ENCODE measurements around the gene MLH1. TPM values are rescaled to one million over a fixed set of nuclear protein-coding genes. Genes with fewer than 3 reads are reported as not detected.

MLH1 gene
- total RNA-seq, 1 experiment from 2014 or later, result 51.0 TPM

- Mint-ChIP-seq H3K27ac (ENCODE audit: unreplicated experiment) (no peak overlapping the region), H3K4me1 (ENCODE audit: low read depth, unreplicated experiment) (peaks cover 8% of the 10 kb centered on the region), H3K4me3 (ENCODE audit: unreplicated experiment) (no peak overlapping the region), H3K36me3 (ENCODE audit: insufficient read depth, unreplicated experiment) (peaks cover 40% of the 10 kb centered on the region), H3K27me3 (ENCODE audit: insufficient read depth, unreplicated experiment) (no peaks in the 10 kb centered on the region), H3K9me3 (ENCODE audit: unreplicated experiment) (no peaks in the 10 kb centered on the region)
- intact Hi-C loops (cut with micrococcal nuclease; ENCODE audit: unreplicated experiment), result no loop called here
- TSS peak; percentile 53 for BruUV-seq (replicated peaks)
- no peaks in the 10 kb centered on the region; the same call in 1 of the 2 replicates for H3K36me3 ChIP-seq (ENCODE audit: control insufficient read depth, insufficient read depth, low read length)
- peak overlapping the region; percentile 81 for H3K4me3 ChIP-seq (ENCODE audit: low read depth, low read length)
- peak in 1 of 2 experiments; percentile 11 for DNase-seq
- POLR2A ChIA-PET, result interaction anchor here (0.6 to 1.8 kb wide), 10 partner anchors 22 to 238 kb away, joined by 3 to 20 read pairs (median 4); partner anchors contain the start of gene TRANK1
- no peaks in the 10 kb centered on the region for H3K9me3 ChIP-seq
- no peak for TF ChIP-seq CTCF (IDR thresholded peaks at IDR 0.05; ENCODE audit: insufficient read depth in 1 of 2, low read depth in 1 of 2, low read length in 1 of 2, severe bottlenecking in 1 of 2, unreplicated experiment in 1 of 2)
- CTCF ChIA-PET, result interaction anchor here (0.7 to 2.3 kb wide), 5 partner anchors 26 to 259 kb away, joined by 3 to 22 read pairs (median 5); no protein-coding TSS in a partner anchor
- no peaks in the 10 kb centered on the region for H3K27me3 ChIP-seq (replicated peaks; ENCODE audit: control insufficient read depth, insufficient read depth, low read length)
- no peaks in the 10 kb centered on the region for H3K4me1 ChIP-seq
Measured at GRCh38 chr3:36991923-36992805, 1.2 kb upstream of the MLH1 start.

DNA sequence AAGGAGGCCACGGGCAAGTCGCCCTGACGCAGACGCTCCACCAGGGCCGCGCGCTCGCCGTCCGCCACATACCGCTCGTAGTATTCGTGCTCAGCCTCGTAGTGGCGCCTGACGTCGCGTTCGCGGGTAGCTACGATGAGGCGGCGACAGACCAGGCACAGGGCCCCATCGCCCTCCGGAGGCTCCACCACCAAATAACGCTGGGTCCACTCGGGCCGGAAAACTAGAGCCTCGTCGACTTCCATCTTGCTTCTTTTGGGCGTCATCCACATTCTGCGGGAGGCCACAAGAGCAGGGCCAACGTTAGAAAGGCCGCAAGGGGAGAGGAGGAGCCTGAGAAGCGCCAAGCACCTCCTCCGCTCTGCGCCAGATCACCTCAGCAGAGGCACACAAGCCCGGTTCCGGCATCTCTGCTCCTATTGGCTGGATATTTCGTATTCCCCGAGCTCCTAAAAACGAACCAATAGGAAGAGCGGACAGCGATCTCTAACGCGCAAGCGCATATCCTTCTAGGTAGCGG, 452 bp upstream of the MLH1 start, which contains the start of gene EPM2AIP1:
EPM2AIP1 (minus strand) TSS at position 326 of the 520 bp plus-strand sequence; CDS start at position 272, 54 bp downstream.
- H3K27me3 Mint-ChIP-seq (ENCODE audit: insufficient read depth, unreplicated experiment), result no peaks in the 10 kb centered on the region
- H3K4me1 Mint-ChIP-seq (ENCODE audit: low read depth, unreplicated experiment), result peaks cover 6% of the 10 kb centered on the region
- Histone ChIP-seq H3K4me1 (no peaks in the 10 kb centered on the region), H3K4me3 (ENCODE audit: low read depth, low read length) (peak within 1 kb of the TSS; percentile 81), H3K27me3 (replicated peaks; ENCODE audit: control insufficient read depth, insufficient read depth, low read length) (no peaks in the 10 kb centered on the region), H3K9me3 (no peaks in the 10 kb centered on the region), H3K36me3 (ENCODE audit: control insufficient read depth, insufficient read depth, low read length) (no peaks in the 10 kb centered on the region; the same call in 1 of the 2 replicates)
- H3K36me3 Mint-ChIP-seq (ENCODE audit: insufficient read depth, unreplicated experiment), result peaks cover 46% of the 10 kb centered on the region
- CTCF ChIA-PET, result interaction anchor here (0.7 to 2.3 kb wide), 7 partner anchors 27 to 260 kb away, joined by 3 to 22 read pairs (median 3); no protein-coding TSS in a partner anchor
- intact Hi-C loops (cut with micrococcal nuclease; ENCODE audit: unreplicated experiment), result loop anchor here (1.0 kb wide), 2 partner anchors 28 to 220 kb away; no protein-coding TSS in a partner anchor
- peak; percentile 18 to 40 for TF ChIP-seq CTCF (IDR thresholded peaks at IDR 0.05; ENCODE audit: insufficient read depth in 1 of 2, low read depth in 1 of 2, low read length in 1 of 2, severe bottlenecking in 1 of 2, unreplicated experiment in 1 of 2)
- no peak for DNase-seq
- H3K4me3 Mint-ChIP-seq (ENCODE audit: unreplicated experiment), result no peak within 1 kb of the TSS
- H3K27ac Mint-ChIP-seq (ENCODE audit: unreplicated experiment), result no peak within 1 kb of the TSS
- POLR2A ChIA-PET, result interaction anchor here (0.6 to 1.8 kb wide), 15 partner anchors 13 to 1172 kb away, joined by 3 to 20 read pairs (median 4); partner anchors contain the start of gene TRANK1
- BruUV-seq (replicated peaks), result no TSS peak
- no peaks in the 10 kb centered on the region for H3K9me3 Mint-ChIP-seq (ENCODE audit: unreplicated experiment)

DNA sequence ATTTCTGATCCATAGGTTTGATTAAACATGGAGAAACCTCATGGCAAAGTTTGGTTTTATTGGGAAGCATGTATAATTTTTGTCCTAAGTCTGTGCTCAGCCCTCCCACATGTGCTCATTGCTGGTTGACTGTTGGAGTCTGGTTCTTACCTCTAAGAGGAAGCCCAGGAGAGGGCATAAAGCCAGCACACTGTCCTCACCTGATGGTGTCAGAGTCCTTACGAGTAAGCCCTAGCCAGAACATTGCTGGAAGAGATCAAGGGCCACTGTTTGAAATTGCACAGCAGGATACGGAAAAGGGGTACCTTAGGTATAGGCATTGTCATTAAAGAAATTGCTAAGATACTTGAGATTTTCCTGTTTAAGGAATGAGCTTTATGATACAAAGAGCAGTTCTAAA, 21.3 kb downstream of the MLH1 start:
- POLR2A ChIA-PET, result no interaction called here

More for the DNA sequence above, 21.3 kb downstream of the MLH1 start:
- H3K36me3 Mint-ChIP-seq (ENCODE audit: insufficient read depth, unreplicated experiment), result peaks cover 64% of the 10 kb centered on the region
- H3K4me1 ChIP-seq, result no peaks in the 10 kb centered on the region
- intact Hi-C loops (cut with micrococcal nuclease; ENCODE audit: unreplicated experiment), result no loop called here
- H3K9me3 ChIP-seq, result no peaks in the 10 kb centered on the region
- no peaks in the 10 kb centered on the region for H3K27me3 Mint-ChIP-seq (ENCODE audit: insufficient read depth, unreplicated experiment)
- no peaks in the 10 kb centered on the region for H3K4me1 Mint-ChIP-seq (ENCODE audit: low read depth, unreplicated experiment)
- no peaks in the 10 kb centered on the region for H3K9me3 Mint-ChIP-seq (ENCODE audit: unreplicated experiment)
- H3K4me3 Mint-ChIP-seq (ENCODE audit: unreplicated experiment), result no peak overlapping the region
- TF ChIP-seq CTCF (IDR thresholded peaks at IDR 0.05; ENCODE audit: insufficient read depth in 1 of 2, low read depth in 1 of 2, low read length in 1 of 2, severe bottlenecking in 1 of 2, unreplicated experiment in 1 of 2), result no peak
- H3K4me3 ChIP-seq (ENCODE audit: low read depth, low read length), result no peak overlapping the region
- H3K36me3 ChIP-seq (ENCODE audit: control insufficient read depth, insufficient read depth, low read length), result 0 out of 2 replicates have a peak, but pooled peaks cover 2% of the 10 kb centered on the region
- no peak for DNase-seq
- no peak overlapping the region for H3K27ac Mint-ChIP-seq (ENCODE audit: unreplicated experiment)
- CTCF ChIA-PET, result no interaction called here
- BruUV-seq (replicated peaks), result no TSS peak
- no peaks in the 10 kb centered on the region for H3K27me3 ChIP-seq (replicated peaks; ENCODE audit: control insufficient read depth, insufficient read depth, low read length)

Data from Caco-2 (cell line).